Measurements from ENCODE around the gene KIAA1328. TPM values are rescaled to one million over a fixed set of nuclear protein-coding genes. Genes with fewer than 3 reads are reported as not detected.
A peak's percentile ranks its signal among the peaks of the same experiment; 100 is the strongest.

The KIAA1328 gene
- total and polyA plus RNA-seq, 8 donors: 8.4 to 27.6 (median 22.9) TPM

GRCh38 chr18:37252342-37252741 is 423.4 kb downstream of the KIAA1328 start:
- Histone ChIP-seq H3K9me3 (no peaks in the 10 kb centered on the region), H3K4me1 (peaks cover 0 to 15% of the 10 kb centered on the region in 2 donors), H3K27ac (no peak overlapping the region), H3K27me3 (peaks cover 15 to 79% of the 10 kb centered on the region in 2 donors), H3K36me3 (no peaks in the 10 kb centered on the region), H3K4me3 (no peak overlapping the region)
- intact Hi-C loops (cut with DNase I): no loop called here
- ATAC-seq (no peak), DNase-seq (no peak)
- TF ChIP-seq CTCF (IDR thresholded peaks at IDR 0.05): no peak

- Histone ChIP-seq H3K36me3 (no peaks in the 10 kb centered on the region), H3K4me3 (peak overlapping the region in 1 of 2 donors; percentile 38), H3K4me1 (peaks cover 0 to 15% of the 10 kb centered on the region in 2 donors), H3K27ac (no peak overlapping the region), H3K9me3 (no peaks in the 10 kb centered on the region), H3K27me3 (peaks cover 15 to 85% of the 10 kb centered on the region in 2 donors)
- intact Hi-C loops (cut with DNase I): no loop called here
- no peak for TF ChIP-seq CTCF (IDR thresholded peaks at IDR 0.05)
- DNase-seq: no peak
- no peak for ATAC-seq
These were observed 424.0 kb downstream of the KIAA1328 start for GRCh38 chr18:37252854-37253393.

GRCh38 chr18:37253394-37254235 is 424.7 kb downstream of the KIAA1328 start:
- Histone ChIP-seq H3K27ac (no peak overlapping the region), H3K4me1 (peaks cover 0 to 15% of the 10 kb centered on the region in 2 donors), H3K27me3 (peaks cover 15 to 90% of the 10 kb centered on the region in 2 donors), H3K36me3 (no peaks in the 10 kb centered on the region), H3K4me3 (peak overlapping the region; percentile 22 to 38), H3K9me3 (no peaks in the 10 kb centered on the region)
- TF ChIP-seq CTCF (IDR thresholded peaks at IDR 0.05): no peak
- peak; percentile 90 for ATAC-seq
- intact Hi-C loops (cut with DNase I): no loop called here
- DNase-seq: peak in 2 of 4 donors; percentile 53 to 80

- Histone ChIP-seq H3K27ac (no peak overlapping the region), H3K4me1 (peaks cover 0 to 15% of the 10 kb centered on the region in 2 donors), H3K36me3 (no peaks in the 10 kb centered on the region), H3K4me3 (peak overlapping the region; percentile 15 to 38), H3K27me3 (peaks cover 15 to 95% of the 10 kb centered on the region in 2 donors), H3K9me3 (no peaks in the 10 kb centered on the region)
- DNase-seq (no peak), ATAC-seq (peak; percentile 24)
- TF ChIP-seq CTCF (IDR thresholded peaks at IDR 0.05): no peak
- intact Hi-C loops (cut with DNase I): no loop called here
These were observed 425.4 kb downstream of the KIAA1328 start for GRCh38 chr18:37254236-37254754.

- H3K27me3 ChIP-seq: peaks cover 15 to 93% of the 10 kb centered on the region in 2 donors
- no peak for TF ChIP-seq CTCF (IDR thresholded peaks at IDR 0.05)
- intact Hi-C loops (cut with DNase I): no loop called here
These were observed 426.0 kb downstream of the KIAA1328 start for GRCh38 chr18:37254973-37255372.

More at GRCh38 chr18:37254973-37255372, 426.0 kb downstream of the KIAA1328 start:
- H3K4me1 ChIP-seq: peaks cover 0 to 15% of the 10 kb centered on the region in 2 donors
- ATAC-seq (no peak), DNase-seq (peak in 1 of 4 donors; percentile 17)
- no peaks in the 10 kb centered on the region for H3K36me3 ChIP-seq
- H3K4me3 ChIP-seq: no peak overlapping the region
- H3K27ac ChIP-seq: no peak overlapping the region
- no peaks in the 10 kb centered on the region for H3K9me3 ChIP-seq

All from left lung (tissue), 10 donors.